Sigmoid colon (tissue), 7 donors: Measurements from ENCODE around the gene ACAP1. TPM values are rescaled to one million over a fixed set of nuclear protein-coding genes. Genes with fewer than 3 reads are reported as not detected.
A peak's percentile ranks its signal among the peaks of the same experiment; 100 is the strongest.

Experiments used
- DNase-seq: peaks from one replicate; pipeline ENCODE4 v3.0.0-alpha.2; 2019
- H3K27ac ChIP-seq, 4 donors: fragments of 200-600 bp; sonication (generic); one replicate each; pipeline ENCODE4 v1.5.1; 2016 to 2019; ENCODE audit warnings: mild to moderate bottlenecking in 1 of 4
- H3K27me3 ChIP-seq, 3 donors: fragments of 200-600 bp; sonication (generic); one replicate each; pipeline ENCODE4 v1.5.1; 2019; ENCODE audit warnings: mild to moderate bottlenecking in 1 of 3
- H3K36me3 ChIP-seq, 4 donors: fragments of 200-600 bp; sonication (generic); one replicate each; pipeline ENCODE4 v1.5.1; 2016 to 2019
- H3K4me1 ChIP-seq, 4 donors: fragments of 200-600 bp; sonication (generic); one replicate each; pipeline ENCODE4 v1.5.1; 2017 to 2019
- H3K4me3 ChIP-seq, 4 donors: fragments of 200-600 bp; sonication (generic); one replicate each; pipeline ENCODE4 v1.5.1; 2017 to 2019; ENCODE audit warnings: mild to moderate bottlenecking in 2 of 4, moderate library complexity in 1 of 4
- H3K9me3 ChIP-seq, 4 donors: fragments of 200-600 bp in 3 of 4; sonication (generic) in 3 of 4; one replicate each; pipeline versions ENCODE4 v1.5.1 to v1.6.1; 2013 to 2019
- CTCF ChIP-seq, 4 experiments: fragments of 450-650 bp in 3 of 4; fragments of 200-600 bp in 1 of 4; IDR thresholded peaks; one replicate each; pipeline ENCODE4 v1.5.1; 2016 to 2019; ENCODE audit warnings: antibody characterized with exemption in 4 of 4, mild to moderate bottlenecking in 3 of 4, moderate library complexity in 2 of 4
- EP300 ChIP-seq, 4 donors: sonication (generic); formaldehyde crosslinking; IDR thresholded peaks; one replicate each; pipeline ENCODE4 v1.6.1; 2017; ENCODE audit warnings: antibody characterized with exemption in 4 of 4
- POLR2A ChIP-seq, 2 donors: fragments of 450-650 bp; IDR thresholded peaks; one replicate each; pipeline ENCODE4 v1.6.1; 2016; ENCODE audit warnings: antibody characterized with exemption in 2 of 2, mild to moderate bottlenecking in 2 of 2, moderate library complexity in 2 of 2
- POLR2AphosphoS5 ChIP-seq, 4 donors: sonication (generic); formaldehyde crosslinking; IDR thresholded peaks; one replicate each; pipeline ENCODE4 v1.6.1; 2017; ENCODE audit warnings: antibody characterized with exemption in 4 of 4
- WGBS, 2 donors: extraction: QIAGEN DNeasy Blood & Tissue Kit; methylation state at CpG; one replicate each; pipeline ENCODE4 v1.1.7; 2013; 5-methylcytosine and 5-hydroxymethylcytosine counted together
- intact Hi-C: fragments of 100-400 bp; cut with DNase I; formaldehyde crosslinking; loops from one replicate; pipeline ENCODE4 v1.15.1; 2023
- polyA plus RNA-seq, 3 donors: library from polyadenylated mRNA; stranded (reverse); fragments of 200-250 nt; gene quantifications; one replicate each; pipeline ENCODE4 v1.2.3, GENCODE V29; 2013
- total RNA-seq, 4 donors: library from RNA; depleted of rRNA; stranded (reverse); fragments of >200 nt; gene quantifications; one replicate each; pipeline ENCODE4 v1.1.0, GENCODE V29; 2016
- donor health status: healthy with polysubstance abuse.
- donor health status: Bipolar disorder and iron deficiency.
- donor health status: healthy.

Gene ACAP1
- total and polyA plus RNA-seq, 7 donors = 1.1 to 55.8 (median 2.5) TPM

- Histone ChIP-seq H3K4me1 (peaks cover 2 to 19% (median 16%) of the 10 kb centered on the region in 4 donors), H3K9me3 (no peaks in the 10 kb centered on the region), H3K4me3 (no peak overlapping the region), H3K36me3 (peaks cover 0 to 41% (median 12%) of the 10 kb centered on the region in 4 donors), H3K27ac (no peak overlapping the region), H3K27me3 (no peaks in the 10 kb centered on the region)
- DNase-seq = no peak
- no peak for TF ChIP-seq EP300 (IDR thresholded peaks at IDR 0.05)
- no peak for TF ChIP-seq POLR2AphosphoS5 (IDR thresholded peaks at IDR 0.05)
- no peak for TF ChIP-seq POLR2A (IDR thresholded peaks at IDR 0.05)
- no peak for TF ChIP-seq CTCF (IDR thresholded peaks at IDR 0.05)
- intact Hi-C loops = no loop called here
- 96 to 97% methylated on average over 10 of the region's 10 CpGs for WGBS, 2 donors
Measured at GRCh38 chr17:7388856-7389255, 52.5 kb downstream of the ACAP1 start.

DNA sequence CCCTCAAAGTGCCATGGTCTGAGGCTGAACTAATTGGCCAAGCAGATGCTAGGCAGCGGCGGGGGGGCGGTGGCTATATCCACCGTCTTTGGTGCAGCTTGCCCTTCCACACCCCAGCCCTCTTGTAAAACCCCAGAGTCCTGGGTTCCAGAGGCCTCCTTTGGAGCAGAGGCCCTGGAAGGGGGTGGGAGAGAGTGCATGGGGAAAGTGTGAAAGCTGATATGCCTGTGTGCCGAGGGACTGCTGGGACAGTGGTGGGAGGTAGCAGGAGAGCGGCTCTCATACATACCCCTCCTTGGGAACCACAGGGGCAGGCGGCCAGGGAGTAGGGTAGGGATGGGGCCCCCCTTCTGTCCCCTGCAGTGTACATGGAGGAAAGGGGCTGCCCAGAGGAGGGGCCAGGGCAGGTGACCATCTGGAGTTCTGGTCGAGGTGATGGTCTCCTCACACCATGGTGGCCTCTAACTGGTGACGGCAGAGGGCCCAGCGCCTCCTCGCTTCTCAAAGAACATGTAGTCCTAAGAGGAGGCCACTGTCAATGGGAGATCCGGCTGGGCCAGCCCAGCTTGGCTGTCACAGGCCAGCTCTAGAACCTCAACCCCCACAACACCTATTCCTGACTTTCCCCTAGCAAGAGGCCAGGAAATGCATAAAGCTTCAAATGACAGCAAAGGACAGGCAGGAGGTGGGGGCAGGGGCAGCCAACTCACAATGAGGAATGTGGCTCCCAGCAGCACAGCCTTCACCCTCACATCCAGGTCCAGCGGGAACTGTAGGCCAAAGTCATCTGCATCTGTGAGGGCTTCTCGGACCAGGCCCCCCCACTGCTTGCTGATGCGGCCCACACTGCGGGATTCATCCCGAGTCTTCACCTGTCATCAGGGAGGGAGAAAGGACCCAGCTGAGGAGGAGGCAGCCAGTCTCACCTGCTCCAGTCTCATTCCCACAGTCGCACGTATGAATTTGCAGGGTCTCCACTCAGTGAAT, 53.9 kb downstream of the ACAP1 start:
- peaks cover 0 to 41% (median 12%) of the 10 kb centered on the region in 4 donors for H3K36me3 ChIP-seq
- 88% methylated on average over 19 of the region's 19 CpGs for WGBS, 2 donors

GRCh38 chr17:7391307-7391706, 55.0 kb downstream of the ACAP1 start:
- Histone ChIP-seq H3K27ac (no peak overlapping the region), H3K4me1 (peaks cover 0 to 25% (median 19%) of the 10 kb centered on the region in 4 donors), H3K36me3 (peaks cover 0 to 41% (median 12%) of the 10 kb centered on the region in 4 donors), H3K27me3 (no peaks in the 10 kb centered on the region), H3K4me3 (no peak overlapping the region), H3K9me3 (no peaks in the 10 kb centered on the region)
- WGBS, 2 donors = 58 to 60% methylated on average over 2 of the region's 2 CpGs
- no peak for DNase-seq
- intact Hi-C loops = no loop called here
- no peak for TF ChIP-seq POLR2AphosphoS5 (IDR thresholded peaks at IDR 0.05)
- TF ChIP-seq POLR2A (IDR thresholded peaks at IDR 0.05) = no peak
- TF ChIP-seq CTCF (IDR thresholded peaks at IDR 0.05) = no peak
- TF ChIP-seq EP300 (IDR thresholded peaks at IDR 0.05) = no peak

More for the DNA sequence above, 53.9 kb downstream of the ACAP1 start:
- H3K4me1 ChIP-seq = peaks cover 0 to 21% (median 16%) of the 10 kb centered on the region in 4 donors
- no peaks in the 10 kb centered on the region for H3K27me3 ChIP-seq
- H3K9me3 ChIP-seq = no peaks in the 10 kb centered on the region
- no peak for DNase-seq
- H3K4me3 ChIP-seq = no peak overlapping the region
- intact Hi-C loops = no loop called here
- TF ChIP-seq POLR2AphosphoS5 (IDR thresholded peaks at IDR 0.05) (no peak), EP300 (IDR thresholded peaks at IDR 0.05) (no peak), CTCF (IDR thresholded peaks at IDR 0.05) (no peak), POLR2A (IDR thresholded peaks at IDR 0.05) (no peak)
- H3K27ac ChIP-seq = no peak overlapping the region

DNA sequence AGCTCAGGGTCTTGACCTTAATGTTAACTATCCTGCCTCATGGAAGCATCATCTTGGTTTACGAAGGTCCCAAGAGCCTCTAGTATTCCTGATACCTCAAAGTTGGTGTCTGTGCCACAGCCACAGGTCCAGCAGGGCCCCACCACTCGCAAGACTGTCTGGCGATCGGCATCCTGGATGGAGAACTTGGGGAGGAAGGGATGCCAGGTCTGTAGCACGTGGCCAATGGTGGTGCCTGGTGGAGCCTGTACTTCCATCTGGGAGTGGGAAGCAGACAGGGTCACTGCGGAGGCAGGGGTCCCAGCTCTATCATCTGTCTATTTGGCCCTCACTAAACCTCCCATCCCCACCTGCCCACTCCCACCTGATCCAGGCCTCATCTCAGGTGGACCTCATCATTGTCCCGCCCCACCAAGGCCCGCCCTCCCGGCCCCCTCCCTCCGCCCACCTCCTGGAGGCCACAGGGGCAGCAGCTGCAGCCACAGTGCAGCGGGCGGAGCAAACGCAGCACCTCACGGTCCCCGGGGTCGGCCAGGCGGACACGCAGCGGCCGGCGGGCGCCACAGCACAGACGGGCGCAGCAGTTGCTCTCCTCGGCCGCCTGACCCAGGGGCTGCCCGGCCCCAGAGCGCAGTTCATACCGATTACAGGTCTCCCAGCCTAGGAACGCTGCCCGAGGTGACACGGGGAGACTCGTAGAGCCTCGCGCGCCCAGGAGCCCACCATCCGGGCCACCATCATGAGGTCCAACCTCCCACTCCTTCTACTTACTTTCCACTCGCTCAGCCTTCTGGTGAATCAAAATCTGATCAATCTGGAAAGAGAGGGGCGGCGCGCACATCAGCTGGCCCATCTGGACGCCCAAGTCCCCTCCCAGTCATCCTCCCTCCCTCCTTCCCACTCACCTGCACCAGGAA, 56.6 kb downstream of the ACAP1 start:
- intact Hi-C loops = no loop called here
- peaks cover 0 to 25% (median 19%) of the 10 kb centered on the region in 4 donors for H3K4me1 ChIP-seq
- H3K27me3 ChIP-seq = no peaks in the 10 kb centered on the region
- H3K4me3 ChIP-seq = peak overlapping the region; percentile 68 to 79 (median 70)
- no peak for DNase-seq
- TF ChIP-seq EP300 (IDR thresholded peaks at IDR 0.05) (no peak), POLR2A (IDR thresholded peaks at IDR 0.05) (no peak), POLR2AphosphoS5 (IDR thresholded peaks at IDR 0.05) (no peak), CTCF (IDR thresholded peaks at IDR 0.05) (no peak)
- peak overlapping the region in 3 of 4 donors; percentile 90 to 93 (median 91) for H3K27ac ChIP-seq
- WGBS, 2 donors = 75 to 81% methylated on average over 42 of the region's 42 CpGs
- peaks cover 0 to 36% (median 12%) of the 10 kb centered on the region in 4 donors for H3K36me3 ChIP-seq
- no peaks in the 10 kb centered on the region for H3K9me3 ChIP-seq
